SIG-M5 (cell line): ENCODE data around the gene NTNG1.
"Not testable (repeated sequence)": the region's sequence is repeated elsewhere in the genome, so short reads cannot be mapped to it uniquely, and the experiment has no call there.

Experiments
- DNase-seq: peaks from one replicate; lab custom pipeline; 2025; lab: John Stamatoyannopoulos, UW

The NTNG1 gene

GRCh38 chr1:107140703-107141490 lies at the start of gene NTNG1:
Gene NTNG1, plus strand, starts transcription at chr1:107141039.
- no peak for DNase-seq

GRCh38 chr1:107091418-107091817 lies 49.4 kb upstream of the NTNG1 start:
- no peak for DNase-seq

DNA sequence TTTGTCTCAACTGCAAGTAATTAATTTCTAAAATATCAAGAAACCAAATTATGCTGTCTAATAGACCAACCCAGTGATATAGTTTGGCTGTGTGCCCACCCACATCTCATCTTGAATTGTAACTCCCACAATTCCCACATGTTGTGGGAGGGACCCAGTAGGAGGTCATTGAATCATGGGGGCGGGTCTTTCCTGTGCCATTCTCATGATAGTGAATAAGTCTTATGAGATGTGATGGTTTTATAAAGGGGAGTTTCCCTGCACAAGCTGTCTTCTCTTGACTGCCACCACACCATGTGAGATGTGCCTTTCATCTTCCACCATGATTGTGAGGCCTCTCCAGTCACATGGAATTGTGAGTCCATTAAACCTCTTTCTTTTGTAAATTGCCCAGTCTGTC lies 47.4 kb upstream of the NTNG1 start:
- DNase-seq, result not testable (repeated sequence)

DNA sequence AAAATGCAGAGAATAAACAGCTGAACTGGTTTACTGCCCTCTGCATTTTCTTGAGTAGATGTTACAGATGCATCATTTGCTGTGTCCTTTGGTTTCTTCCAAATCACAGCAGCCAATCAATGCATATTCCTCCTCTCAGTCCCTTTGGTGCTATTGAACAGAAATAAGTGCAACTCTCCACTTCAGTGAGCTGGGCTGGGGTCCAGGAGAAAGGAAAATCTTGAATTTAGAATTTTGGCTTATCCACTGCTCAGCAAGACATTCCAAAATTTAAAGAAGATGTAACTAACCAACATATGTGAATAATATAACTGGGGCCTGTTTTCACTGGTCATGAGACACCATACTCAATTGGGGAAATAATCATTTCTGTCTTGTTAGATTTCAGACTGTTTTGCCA lies 45.2 kb upstream of the NTNG1 start:
- no peak for DNase-seq

GRCh38 chr1:107096690-107097089 lies 44.1 kb upstream of the NTNG1 start:
- no peak for DNase-seq

- DNase-seq, result no peak
Measured at GRCh38 chr1:107098961-107099360, 41.9 kb upstream of the NTNG1 start.

DNA sequence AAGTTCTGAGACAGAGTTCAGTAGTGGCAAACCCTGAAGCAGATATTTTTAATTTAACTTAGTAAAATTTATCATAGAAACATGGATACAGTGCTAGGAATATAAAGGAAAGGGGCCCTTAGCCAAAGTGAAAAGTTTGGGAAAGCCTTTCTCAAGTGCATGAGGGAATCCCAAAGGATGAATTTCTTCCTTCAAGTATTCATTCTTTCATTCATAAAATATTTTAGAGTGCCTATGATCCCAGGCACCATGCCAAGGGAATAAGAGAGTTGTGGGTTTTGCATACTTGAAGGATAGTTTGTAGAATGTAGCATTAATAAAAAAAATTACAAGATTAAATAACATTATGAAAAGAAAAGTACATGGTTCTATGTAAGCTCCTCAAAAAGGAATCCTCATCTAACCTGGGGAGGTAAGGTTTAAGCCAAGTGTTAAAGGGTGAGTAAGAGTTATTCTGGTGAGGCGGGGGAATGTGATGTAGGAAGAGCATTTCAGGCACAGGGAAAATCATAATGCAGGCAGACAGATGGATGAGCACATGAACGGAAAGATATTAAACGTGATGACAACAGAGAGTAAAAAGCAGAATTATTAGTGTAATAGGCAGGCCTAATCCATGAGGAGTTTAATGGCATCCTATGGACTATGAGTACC lies 40.4 kb upstream of the NTNG1 start:
- no peak for DNase-seq

- no peak for DNase-seq
Measured at GRCh38 chr1:107105914-107106313, 34.9 kb upstream of the NTNG1 start.

DNA sequence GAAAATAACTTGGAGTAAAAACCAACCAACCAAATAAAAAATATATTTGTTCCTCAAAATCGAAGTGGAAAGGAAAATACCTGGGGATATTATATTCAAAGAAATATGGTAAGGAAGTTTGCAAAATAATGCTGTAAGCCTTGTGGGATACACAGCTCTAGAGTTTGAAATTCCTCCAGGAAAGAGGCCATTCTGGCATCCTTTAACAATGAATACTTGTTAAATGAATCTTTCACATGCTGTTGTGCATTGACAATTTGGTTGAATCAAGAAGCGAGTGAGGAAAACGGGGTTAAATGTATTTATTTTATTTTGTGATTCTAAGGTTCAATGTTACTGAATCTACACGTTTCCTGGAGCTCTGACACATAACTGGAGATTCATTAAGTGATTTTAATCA lies 30.5 kb upstream of the NTNG1 start:
- no peak for DNase-seq

DNA sequence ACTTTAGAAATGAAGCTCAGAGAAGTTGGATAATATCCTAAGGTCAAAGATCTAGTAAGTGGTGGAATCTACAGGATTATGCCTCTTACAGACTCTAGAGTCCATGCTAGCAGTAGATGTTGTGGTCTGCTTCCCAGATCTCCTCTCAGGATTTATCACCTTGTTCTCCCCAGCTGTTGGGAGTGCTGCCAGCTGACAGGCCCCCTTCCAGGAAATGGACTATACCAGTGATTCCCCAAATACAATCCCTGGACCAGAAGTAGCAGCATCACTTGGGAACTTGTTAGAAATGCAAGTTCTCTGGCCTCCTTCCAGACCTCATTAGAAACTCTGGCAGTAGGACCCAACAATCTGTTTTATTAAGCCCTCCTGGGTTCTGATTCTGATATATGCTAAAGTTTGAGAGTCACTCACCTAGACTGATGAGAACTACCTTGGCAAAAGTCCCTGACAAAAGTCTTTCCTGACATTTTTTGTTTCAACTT lies 24.5 kb upstream of the NTNG1 start:
- no peak for DNase-seq

DNA sequence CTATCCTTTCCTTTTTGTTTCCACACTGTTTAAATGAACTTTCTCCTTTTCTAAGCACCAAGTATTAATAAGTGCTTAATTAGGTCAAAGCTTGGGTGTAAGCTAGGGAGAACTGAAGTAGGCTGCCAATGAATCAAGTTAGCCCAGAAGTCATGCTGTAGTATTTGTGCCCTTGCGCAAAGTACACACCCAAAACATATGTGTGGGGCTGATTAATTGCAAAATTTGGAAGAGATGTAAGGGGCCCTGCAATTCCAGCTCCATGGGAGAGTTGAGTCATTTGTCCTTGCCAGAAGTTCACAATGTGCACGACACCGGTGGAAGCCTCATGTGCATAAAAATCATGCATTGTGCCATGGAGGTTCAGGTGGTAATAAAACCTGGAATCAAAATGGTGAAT lies 18.6 kb upstream of the NTNG1 start:
- DNase-seq, result no peak

DNA sequence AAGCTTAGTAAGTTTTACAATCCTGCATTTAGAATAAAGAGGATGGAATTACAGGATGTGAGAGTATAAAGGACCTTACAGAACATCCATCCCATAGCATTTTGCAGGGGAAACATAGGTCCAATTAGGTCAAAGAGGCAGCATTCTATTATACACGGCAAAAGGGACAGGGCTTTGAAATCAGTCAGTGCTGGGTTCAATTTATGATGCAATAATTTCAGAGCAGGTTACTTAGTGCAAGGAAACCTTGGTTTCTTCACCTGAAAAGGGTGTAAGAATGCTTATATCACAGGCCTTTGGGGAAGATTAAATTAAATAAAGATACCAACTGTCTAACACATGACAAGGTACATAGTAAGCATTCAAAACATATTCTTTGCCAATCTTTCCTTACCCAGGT lies 17.1 kb upstream of the NTNG1 start:
- DNase-seq, result no peak

DNA sequence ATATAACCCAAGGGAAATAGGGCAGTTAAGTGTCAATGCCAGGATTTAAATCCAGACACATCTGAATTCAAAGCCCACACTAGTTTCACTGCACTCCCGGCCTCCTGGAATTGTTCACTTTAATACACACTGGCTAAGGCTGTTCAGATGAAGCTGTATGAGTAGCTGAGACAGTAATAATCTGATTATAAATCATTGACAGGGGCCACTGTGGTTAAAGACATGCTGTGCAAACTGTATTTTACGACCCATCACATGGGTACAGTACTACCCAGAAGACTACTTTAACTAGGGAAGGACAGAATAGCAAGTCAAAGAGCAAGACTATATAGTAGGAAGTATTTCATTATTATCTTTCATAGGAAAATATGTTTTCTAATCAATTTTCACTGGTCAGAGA lies 16.1 kb upstream of the NTNG1 start:
- no peak for DNase-seq

DNA sequence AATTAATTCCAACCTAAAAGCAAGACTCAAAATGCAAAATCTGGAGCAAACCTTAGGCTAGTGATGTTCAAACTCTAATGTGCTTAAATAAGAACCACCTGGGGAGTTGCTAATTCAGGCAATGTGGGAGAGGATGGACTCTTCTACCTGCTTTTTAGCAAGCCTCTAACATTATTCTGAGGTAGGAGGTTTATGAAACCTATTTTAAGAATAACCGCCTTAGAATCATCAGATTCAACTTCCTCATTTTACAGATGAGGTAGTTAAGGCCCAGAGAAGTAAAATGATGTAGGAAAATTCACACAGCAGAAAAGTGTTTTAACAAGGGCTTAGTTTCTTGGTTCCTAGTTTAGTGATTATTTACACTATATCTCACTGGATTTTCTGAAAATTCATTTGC lies 8.6 kb upstream of the NTNG1 start:
- DNase-seq, result no peak

DNA sequence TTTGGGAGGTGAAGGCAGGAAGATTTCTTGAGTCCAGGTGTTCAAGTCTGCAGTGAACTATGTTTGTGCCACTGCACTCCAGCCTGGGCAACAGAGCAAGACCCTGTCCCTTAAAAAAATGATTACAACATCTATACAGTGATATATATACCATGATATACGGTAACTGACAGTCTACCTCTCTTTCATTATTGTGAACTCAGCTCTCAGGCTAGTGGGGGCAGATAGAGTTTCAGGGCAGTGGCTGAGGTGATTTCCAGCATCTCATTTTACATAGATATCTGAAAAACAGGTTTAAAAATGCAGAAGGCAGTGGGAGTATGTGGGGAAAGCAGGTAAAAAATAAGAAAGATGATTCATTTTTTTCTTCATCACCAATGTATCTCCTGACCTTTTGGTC lies 8.1 kb upstream of the NTNG1 start:
- no peak for DNase-seq

GRCh38 chr1:107135463-107135862 lies 5.4 kb upstream of the NTNG1 start:
- DNase-seq, result no peak

DNA sequence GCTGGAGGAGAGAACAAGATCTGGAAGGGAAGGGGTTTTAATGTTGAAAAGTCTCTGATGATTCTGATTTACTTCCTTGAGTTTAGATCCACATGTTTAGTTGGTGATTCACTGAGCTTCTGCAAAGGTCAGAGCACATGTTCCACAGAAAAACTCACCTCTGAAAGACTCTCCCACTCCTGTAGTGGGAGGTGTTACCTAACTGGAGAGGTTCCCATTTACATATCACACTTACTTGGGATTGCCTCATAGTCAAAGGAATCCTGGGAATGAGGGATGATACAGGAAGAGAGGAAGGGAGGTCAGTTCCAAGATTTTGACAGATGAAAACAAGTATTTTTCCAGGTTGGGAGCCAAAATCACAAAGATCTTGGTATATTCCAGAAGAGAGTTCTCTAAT lies 2.7 kb upstream of the NTNG1 start:
- no peak for DNase-seq

DNA sequence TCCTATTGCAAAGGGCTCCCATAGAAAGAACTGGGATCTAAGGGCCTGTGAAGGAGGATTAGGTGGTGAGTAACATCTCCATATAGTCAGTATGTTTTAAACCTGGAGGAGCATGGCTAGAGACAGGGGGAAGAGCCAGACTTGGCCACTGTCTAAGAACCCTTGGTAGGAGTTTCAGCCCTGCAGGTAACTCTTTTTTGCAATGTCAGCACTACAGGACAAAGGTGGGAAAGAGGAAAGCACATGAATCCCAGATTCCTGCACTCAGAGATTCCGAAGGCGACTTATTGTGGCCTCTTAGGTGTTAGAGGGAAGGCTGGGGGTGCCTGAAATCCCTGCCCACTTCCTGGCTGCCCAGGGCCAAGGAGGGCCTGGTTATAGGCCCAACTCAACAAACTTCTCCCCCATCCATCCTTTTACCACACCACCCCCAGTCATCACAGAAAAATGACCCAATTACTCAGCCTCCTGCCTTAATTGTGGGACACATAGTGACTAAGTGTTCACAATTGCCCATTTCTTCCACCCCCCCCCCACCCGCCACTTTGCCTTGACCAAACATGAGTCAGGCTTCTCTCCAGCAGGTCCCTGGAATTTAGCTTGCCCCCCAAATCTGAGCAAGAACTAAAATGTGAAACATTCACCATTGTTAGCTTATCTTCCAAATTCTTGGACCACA lies 1.9 kb upstream of the NTNG1 start:
- DNase-seq, result no peak

GRCh38 chr1:107139833-107140702 lies 771 bp upstream of the NTNG1 start:
- no peak for DNase-seq

GRCh38 chr1:107141491-107142126 lies 770 bp downstream of the NTNG1 start:
- DNase-seq, result no peak

- DNase-seq, result no peak
Measured at GRCh38 chr1:107142140-107142542, 1.3 kb downstream of the NTNG1 start.

- no peak for DNase-seq
Measured at GRCh38 chr1:107142666-107143065, 1.8 kb downstream of the NTNG1 start.
